GM19455 (cell line): ENCODE results near the gene CELA3B.
"Not testable (repeated sequence)": the region's sequence is repeated elsewhere in the genome, so short reads cannot be mapped to it uniquely, and the experiment has no call there.

Experiments
- ATAC-seq: cut with Tn5 transposase; IDR thresholded peaks from one replicate; pipeline ENCODE4 v1.9.1; 2021; ENCODE audit not compliant: unreplicated experiment

Gene CELA3B

DNA sequence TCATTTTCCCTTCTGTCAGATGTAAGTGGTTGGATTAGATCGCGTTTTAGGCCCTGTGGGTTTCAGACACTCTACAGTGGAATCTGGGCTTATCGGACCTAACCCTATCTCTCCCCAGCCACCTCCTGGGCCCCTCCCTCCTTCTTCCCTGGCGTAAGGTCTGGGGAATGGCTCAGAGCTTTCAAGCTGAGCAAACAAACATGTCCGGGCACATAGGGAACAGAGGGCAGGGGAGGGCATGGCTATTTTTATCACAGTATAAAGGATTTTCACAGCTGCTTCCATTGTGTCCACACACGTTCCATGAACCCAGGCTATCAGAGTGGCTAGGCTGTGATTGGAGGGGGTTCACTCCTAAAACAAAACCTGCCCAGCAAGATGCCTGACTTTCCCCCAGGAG lies 2.1 kb upstream of the CELA3B start:
- ATAC-seq, result not testable (repeated sequence)

- ATAC-seq, result not testable (repeated sequence)
Measured at GRCh38 chr1:21975296-21975695, 1.5 kb upstream of the CELA3B start.

DNA sequence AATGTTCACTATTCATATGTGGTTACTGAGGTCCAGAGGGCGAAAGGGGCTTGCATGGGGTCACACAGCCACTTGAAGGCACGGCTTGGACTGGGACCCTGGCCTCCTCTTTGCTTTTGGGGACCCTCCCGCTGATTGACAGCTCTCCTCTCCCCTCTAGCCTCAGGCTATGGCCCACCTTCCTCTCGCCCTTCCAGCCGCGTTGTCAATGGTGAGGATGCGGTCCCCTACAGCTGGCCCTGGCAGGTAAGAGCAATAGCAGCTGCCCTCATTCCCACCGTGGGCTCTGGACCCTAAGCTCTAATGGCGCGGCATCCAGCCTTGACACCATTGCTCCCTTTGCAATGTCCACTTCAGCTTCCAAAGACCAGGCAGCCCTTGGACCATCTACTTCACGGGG lies 1.4 kb downstream of the CELA3B start:
- not testable (repeated sequence) for ATAC-seq

DNA sequence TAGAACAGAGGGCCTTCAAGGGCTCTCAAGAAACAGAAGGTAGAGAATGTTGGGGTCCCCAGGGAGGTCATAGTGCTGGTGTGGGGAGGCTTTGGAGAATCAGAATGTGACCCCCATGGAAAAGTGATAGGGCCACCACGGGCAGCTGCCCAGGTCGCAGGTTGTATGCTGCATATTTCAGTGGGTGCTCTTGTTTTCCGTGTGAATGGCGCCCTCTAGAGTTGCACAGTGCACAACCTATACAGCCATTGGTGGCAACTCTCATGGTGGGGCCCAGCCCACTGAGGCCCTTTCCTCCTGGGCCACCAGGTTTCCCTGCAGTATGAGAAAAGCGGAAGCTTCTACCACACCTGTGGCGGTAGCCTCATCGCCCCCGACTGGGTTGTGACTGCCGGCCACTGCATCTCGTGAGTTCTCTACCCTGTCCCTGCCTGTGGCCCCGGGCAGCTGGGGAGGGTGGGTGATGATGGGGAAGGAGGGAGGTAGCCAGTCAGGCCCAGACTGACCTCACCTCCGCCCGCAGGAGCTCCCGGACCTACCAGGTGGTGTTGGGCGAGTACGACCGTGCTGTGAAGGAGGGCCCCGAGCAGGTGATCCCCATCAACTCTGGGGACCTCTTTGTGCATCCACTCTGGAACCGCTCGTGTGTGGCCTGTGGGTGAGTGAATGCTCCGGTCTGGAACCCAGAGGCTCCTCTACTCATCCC lies 3.8 kb downstream of the CELA3B start:
- not testable (repeated sequence) for ATAC-seq

DNA sequence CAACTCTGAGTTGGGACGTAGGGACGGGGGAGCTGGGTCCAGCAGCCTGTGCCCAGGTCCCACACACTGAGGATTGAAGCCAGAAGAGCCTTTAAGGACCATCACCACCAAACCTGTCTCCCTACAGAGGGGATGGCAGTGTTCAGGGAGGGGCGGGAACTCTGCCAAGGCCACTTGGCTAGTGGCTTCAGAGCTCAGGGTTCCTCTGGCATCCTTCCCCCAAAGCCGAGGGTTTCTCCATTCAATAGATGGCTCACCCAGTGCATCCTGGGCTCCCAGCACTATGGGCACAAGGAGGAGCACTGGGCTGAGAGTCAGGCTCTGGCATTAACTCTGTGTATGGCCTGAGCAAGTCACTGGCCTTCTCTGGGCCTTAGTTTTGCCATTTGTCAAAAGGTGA lies 4.4 kb downstream of the CELA3B start:
- ATAC-seq, result not testable (repeated sequence)

GRCh38 chr1:21982122-21982521 lies 5.3 kb downstream of the CELA3B start:
- ATAC-seq, result not testable (repeated sequence)

DNA sequence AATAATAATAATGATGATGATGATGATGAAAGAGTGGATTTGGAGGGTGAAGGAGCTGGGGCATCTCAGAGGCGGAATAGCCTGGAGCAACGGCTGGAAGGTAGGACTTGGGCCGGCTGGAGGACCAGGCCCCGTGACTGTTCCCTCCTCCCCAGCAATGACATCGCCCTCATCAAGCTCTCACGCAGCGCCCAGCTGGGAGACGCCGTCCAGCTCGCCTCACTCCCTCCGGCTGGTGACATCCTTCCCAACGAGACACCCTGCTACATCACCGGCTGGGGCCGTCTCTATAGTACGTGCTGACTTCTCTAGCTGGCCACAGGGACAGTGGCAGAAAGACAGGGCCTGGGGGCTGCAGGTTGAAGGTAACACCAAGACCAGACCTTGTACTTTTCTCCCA lies 6.7 kb downstream of the CELA3B start:
- not testable (repeated sequence) for ATAC-seq

GRCh38 chr1:21985893-21986292 lies 9.1 kb downstream of the CELA3B start:
- ATAC-seq, result not testable (repeated sequence)

DNA sequence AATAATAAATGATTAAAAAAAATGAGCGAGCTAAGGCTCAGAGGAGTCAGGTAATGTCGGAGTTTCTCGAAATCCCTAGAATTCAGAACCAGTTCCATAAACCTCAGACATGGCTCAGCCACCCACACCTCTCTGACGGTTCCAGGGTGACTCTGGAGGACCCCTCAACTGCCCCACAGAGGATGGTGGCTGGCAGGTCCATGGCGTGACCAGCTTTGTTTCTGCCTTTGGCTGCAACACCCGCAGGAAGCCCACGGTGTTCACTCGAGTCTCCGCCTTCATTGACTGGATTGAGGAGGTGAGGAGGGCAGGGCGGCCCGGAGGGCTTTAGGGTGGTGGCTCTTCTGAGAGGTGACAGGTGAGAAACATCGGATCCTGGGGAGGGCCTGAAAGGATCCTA lies 9.6 kb downstream of the CELA3B start:
- ATAC-seq, result not testable (repeated sequence)

DNA sequence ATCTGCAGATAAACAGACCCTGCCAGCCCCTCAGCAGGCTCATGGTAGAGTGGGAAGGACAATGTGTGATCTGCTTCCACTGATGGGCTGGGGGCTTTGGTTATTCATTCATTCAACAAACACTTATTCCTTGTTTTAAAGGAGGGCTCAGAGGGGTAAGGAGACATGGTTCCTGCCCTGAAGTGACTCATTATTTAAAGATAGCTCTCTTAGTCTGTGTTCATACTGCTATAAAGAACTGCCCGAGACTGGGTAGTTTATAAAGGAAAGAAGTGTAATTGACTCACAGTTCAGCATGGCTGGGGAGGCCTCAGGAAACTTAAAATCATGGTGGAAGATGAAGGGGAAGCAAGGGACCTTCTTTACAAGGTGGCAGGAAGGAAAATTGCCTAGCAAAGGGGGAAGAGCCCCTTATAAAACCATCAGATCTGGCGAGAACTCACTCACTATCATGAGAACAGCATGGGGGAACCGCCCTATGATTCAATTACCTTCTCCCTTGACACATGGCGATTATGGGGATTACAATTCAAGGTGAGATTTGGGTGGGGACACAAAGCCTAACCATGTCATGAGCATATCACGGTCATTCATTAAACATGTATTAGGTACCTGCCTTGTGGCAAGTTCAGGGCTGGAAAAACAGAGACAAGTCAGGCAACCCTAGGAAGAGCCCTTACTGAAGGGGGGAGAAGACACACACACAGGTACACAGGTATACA lies 13.0 kb downstream of the CELA3B start:
- ATAC-seq, result not testable (repeated sequence)

DNA sequence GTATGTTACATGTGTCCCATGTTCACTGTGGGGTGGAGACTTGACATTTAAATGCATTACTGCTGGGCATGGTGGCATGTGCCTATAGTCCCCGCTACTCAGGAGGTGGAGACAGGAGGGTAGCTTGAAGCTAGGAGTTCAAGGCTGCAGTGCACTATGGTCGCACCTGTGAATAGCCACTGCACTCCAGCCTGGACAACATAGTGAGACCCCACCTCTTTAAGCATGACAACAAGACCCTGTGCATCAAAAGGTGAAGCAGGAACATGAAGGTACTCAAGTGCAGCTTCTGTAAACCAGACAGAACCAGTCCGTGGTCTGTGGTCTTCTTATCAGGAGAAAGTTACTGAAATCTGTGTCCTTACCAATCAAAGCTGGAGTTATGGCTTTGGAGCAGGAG lies 15.4 kb downstream of the CELA3B start:
- not testable (repeated sequence) for ATAC-seq

- ATAC-seq, result not testable (repeated sequence)
Measured at GRCh38 chr1:21994716-21995115, 17.9 kb downstream of the CELA3B start.

DNA sequence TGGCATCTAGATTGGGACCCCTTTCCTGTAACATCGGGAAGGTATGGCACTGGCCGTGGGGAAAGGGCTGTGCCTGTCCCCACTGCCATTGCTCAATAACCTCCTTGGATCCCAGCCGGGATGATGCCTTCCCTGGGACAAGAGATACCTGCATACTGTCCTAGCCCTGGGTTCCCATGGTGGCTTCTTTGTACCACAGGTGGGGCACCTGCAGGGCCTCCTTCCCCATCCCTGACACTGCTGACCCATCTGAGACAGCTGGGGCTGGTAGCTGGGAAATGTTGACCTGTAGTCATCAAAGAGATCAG lies 19.8 kb downstream of the CELA3B start:
- not testable (repeated sequence) for ATAC-seq

DNA sequence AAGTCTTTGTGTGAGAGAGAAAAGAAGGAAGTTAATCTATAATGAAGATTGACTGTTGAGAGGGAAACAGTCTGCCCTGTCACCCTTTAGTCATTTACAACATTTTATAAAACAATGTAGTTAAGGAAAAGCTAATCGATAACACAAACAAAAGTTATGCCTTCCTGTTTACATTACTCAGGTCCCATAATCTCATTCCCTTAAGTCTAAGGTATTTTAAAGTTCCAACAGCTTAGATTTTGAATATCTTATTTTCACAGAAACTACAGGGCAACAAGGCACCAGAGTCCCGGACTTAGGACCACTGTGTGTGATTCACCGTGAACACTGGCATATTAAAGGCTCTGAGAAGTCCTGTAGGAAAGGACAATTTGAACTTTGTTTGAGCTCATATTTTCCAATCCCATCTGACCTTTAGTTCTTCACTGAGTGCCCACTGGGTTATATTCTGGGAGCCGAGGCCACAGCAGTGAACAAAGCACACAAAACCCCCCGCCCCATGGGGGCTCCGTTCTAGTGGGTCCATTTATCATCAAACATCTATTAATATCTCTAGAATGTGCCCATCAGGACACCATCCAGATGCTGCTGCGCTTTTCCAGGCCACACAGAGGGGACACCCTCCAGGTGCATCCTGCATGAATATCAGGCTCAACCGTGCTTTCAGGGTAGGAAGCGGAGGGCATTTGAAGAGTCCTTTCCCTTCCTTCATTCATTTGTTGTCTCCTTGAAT lies 21.2 kb downstream of the CELA3B start:
- not testable (repeated sequence) for ATAC-seq

DNA sequence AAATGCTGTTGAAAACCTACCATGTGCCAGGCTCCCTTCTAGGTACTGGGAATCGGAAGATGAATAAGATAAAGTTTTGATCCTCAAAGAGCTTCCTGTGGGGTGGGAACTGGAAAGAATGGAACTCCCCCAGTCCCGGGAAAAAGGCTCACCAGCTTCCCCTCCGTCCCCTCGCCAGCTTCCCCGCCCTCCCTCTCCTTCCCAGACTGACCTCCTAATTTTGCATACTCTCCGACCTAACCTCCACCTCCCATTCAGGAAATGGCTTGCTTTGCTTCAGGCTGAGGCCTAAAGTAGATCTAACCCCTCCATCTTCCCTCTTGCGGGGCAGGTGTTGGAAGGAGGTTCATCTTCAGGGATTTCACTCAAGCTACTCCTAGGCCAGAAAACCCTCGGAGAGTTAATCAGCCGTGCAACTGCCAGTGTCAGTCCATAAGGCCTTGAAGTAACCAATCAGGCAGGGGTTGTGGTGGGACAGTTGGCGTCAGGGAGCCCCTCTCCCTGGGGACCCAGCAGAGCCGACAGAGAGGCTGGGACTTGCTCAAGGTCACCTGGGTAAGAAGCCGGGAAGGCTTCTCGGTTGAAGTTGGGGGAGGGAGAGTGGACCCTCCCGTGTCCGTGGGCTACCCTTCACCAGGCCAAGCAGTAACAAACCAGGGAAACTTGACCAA lies 21.9 kb downstream of the CELA3B start:
- ATAC-seq, result not testable (repeated sequence)

DNA sequence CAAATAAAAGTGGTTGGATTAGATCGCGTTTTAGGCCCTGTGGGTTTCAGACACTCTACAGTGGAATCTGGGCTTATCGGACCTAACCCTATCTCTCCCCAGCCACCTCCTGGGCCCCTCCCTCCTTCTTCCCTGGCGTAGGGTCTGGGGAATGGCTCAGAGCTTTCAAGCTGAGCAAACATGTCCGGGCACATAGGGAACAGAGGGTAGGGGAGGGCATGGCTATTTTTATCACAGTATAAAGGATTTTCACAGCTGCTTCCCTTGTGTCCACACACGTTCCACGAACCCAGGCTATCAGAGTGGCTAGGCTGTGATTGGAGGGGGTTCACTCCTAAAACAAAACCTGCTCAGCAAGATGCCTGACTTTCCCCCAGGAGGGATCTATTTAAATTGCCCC lies 22.8 kb downstream of the CELA3B start:
- ATAC-seq, result not testable (repeated sequence)

DNA sequence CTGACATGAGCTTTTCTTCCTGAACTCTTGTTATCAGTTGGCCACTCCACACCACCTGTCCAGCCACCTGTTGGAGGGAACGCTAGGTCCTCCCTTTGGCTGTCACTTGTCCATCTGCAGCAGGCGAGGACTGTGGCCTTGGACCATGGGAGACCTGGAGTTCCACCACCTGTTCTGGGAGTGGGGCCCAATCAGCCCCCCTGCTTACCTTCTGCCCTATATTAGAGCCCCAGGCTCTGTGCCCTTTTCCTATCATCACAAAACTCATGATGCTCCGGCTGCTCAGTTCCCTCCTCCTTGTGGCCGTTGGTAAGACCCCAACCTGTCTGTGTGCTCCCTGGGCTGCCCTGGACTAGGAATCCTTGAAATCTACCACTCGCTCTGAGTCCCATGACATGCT lies 24.6 kb downstream of the CELA3B start, which contains the start of gene CELA3A:
Gene CELA3A, plus strand, starts transcription at position 249 of the 400 bp plus-strand sequence. Its CDS starts 18 bp downstream, at position 267.
- ATAC-seq, result no peak

DNA sequence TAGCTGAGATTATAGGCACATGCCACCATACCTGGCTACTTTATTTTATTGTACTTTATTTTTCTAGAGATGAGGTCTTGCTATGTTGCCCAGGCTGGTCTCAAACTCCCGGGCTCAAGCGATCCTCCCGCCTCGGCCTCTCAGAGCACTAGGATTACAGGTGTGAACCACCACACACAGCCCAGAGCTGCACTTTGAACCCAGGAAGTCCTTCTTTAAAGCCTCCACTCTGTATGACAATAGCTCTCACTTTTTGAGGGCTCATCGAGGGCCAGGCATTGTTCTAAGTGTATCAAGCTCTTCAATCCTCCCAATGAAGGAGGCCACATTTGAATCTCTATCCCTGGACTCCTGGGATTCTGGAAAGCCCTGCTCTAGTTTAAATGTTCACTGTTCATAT lies 25.6 kb downstream of the CELA3B start:
- ATAC-seq, result not testable (repeated sequence)

GRCh38 chr1:22002875-22003274 lies 26.1 kb downstream of the CELA3B start:
- ATAC-seq, result not testable (repeated sequence)

GRCh38 chr1:22003959-22004358 lies 27.1 kb downstream of the CELA3B start:
- ATAC-seq, result not testable (repeated sequence)
